ENCODE results near the gene GAST. TPM values are rescaled to one million over a fixed set of nuclear protein-coding genes. Genes with fewer than 3 reads are reported as not detected.

GAST gene
- total RNA-seq, 1 donor from 2014 or later = not detected

DNA sequence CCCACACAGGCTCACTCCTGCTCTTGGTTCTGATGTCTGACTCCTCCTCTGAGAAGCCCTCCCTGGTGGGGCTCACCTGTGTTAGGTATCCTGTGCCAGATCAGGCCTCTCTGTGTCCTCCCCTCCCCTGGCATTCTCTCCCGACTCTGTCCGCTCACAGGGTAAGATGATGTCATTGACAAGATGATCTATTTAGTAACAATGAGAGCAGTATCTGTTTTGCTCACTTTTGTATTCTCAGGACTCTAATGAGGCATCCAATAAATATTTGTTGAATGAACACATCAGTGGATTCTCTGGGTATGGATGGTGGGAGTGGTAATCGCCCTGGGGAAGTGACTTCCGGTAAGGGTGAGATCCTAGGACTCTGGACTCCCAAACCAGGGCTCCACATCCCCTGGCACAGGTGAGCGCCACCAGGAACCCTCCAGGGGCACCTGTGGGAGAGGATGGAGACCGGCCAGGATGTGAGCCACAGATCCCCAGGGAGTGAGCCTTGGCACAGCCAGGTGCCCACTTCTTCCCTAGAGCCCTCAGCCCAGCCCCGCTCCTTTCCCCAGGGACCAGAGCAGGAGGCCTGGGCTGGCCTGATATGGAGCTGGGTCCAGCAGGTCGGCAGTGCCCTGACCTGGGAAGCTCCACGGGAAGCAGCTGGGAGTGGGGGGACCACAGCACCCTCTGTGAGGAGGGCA, 27.7 kb downstream of the GAST start:
- no peak for DNase-seq (ENCODE audit: low read depth in 2 of 2)

GRCh38 chr17:41740506-41740905, 28.4 kb downstream of the GAST start:
- DNase-seq (ENCODE audit: low read depth in 2 of 2) = no peak

DNA sequence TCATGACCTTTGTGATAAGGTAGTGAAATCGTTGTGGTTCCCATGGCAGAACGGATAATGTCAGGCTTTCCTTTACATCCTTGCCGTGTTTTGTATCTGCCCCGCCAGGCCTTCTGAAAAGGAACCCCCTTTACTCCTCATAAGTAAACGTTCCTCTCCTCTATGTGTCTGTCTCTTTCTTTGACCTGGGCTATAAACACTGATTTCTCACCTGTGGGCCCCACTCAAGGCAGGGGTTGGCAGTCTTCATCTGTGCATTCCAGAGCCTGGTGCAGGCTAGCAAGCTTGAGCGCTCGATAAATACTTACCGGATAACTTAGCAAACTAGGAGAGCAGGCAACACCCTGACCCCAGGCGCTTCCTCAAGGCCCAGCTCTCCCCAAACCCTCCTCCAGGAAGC, 29.6 kb downstream of the GAST start:
- no peak for DNase-seq (ENCODE audit: low read depth in 2 of 2)

GRCh38 chr17:41748275-41748674, 36.1 kb downstream of the GAST start:
- no peak for DNase-seq (ENCODE audit: low read depth in 2 of 2)

DNA sequence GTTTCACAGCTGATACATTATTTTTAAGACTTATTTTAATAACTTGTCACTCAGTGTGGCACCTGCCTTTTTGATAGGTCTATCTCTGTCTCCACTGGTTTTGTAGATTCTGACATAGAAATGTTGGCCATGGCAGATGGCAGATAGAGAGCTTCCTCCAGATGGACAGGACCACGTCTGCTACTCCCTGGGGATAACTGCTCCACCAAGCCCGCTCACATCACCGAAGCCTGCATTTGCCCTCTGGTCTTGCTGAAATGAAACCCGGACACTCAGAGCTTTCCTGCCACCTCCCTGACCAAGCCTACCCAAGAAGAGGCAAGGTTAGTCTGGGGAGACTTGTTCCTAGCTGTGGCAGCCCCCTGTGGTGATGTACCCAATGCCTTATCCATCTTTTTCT, 38.7 kb downstream of the GAST start:
- DNase-seq (ENCODE audit: low read depth in 2 of 2) = no peak

- DNase-seq (ENCODE audit: low read depth in 2 of 2) = no peak
These were observed 39.2 kb downstream of the GAST start for GRCh38 chr17:41751288-41751687.

DNA sequence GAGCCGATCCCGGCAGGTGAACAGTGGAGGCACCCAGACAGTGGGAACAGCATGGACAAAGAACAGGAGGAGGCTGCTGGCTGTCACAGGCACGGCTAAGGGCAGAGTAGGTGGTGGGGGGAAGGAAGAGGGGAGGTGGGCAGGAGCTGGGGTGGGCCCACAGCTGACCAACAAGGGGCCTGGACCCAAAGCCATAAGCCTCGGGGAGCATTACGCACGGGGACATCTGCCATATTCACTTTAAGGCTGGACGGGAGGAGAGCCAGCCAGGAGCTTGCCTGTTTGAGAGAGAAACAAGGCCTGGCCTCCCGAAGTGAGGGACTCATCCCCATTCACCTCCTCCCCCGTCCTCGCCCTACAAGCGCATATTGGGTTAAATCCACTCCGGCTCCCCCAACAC, 41.9 kb downstream of the GAST start:
- DNase-seq (ENCODE audit: low read depth in 2 of 2) = no peak

GRCh38 chr17:41758601-41759000, 46.5 kb downstream of the GAST start:
- no peak for DNase-seq (ENCODE audit: low read depth in 2 of 2)

DNA sequence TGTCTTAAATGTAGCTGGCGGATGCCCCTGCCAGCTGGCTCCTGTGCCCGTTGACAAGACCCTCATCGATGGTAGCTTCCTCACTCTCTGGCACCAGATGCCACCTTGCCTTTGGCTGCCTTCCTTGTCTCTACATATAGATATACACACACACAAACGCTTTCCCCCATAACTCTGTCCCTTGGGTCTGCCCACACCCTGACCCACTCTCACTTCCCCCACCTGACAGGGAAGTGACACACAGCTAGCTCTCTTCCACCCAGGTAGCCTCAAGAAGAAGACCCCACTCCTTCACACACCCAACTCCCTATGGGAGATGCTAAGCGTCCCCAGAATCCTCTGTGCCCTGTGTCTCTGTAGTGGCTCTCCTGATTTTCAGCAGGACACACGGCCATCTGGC, 48.7 kb downstream of the GAST start:
- no peak for DNase-seq (ENCODE audit: low read depth in 2 of 2)

GRCh38 chr17:41762391-41762790, 50.3 kb downstream of the GAST start:
- no peak for DNase-seq (ENCODE audit: low read depth in 2 of 2)

DNA sequence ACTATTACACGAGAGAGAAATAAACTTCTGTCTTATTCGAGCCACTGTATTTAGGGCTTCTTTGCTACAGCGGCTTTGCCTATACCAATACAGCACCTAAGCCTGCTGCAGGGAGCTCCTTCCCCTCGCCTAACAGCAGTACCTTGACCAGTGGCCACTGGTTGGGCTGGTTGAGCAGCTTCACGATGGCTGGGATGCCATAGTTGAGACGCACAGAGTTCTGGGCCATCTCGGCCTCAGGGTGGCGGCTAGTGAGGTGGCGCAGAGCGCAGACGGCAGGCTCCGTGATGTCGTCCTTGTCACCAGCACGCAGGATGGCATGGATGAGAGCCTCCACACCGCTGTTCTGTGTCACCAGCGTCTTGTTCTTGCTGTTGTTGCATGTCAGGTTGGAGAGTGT, 50.7 kb downstream of the GAST start:
- no peak for DNase-seq (ENCODE audit: low read depth in 2 of 2)

GRCh38 chr17:41763327-41763726, 51.2 kb downstream of the GAST start:
- no peak for DNase-seq (ENCODE audit: low read depth in 2 of 2)

Other genes starting within 250 kb of the GAST start
- not detected in 2 replicates for gene KRT32, start 244.9 kb upstream of the GAST start, total RNA-seq
- gene KRT35, start 231.2 kb upstream of the GAST start, total RNA-seq = not detected in 2 replicates
- not detected in 2 replicates for gene KRT36, start 222.4 kb upstream of the GAST start, total RNA-seq
- gene KRT13, start 206.7 kb upstream of the GAST start, total RNA-seq = under 0.01 TPM in 1 of 2 replicates, not detected in the other
- 0.20 and 1.5 TPM in 2 replicates for gene KRT15, start 193.4 kb upstream of the GAST start, total RNA-seq
- gene KRT19, start 184.0 kb upstream of the GAST start, total RNA-seq = 2.8 and 13.1 TPM in 2 replicates
- gene KRT9, start 140.3 kb upstream of the GAST start, total RNA-seq = not detected in 2 replicates
- gene KRT14, start 125.4 kb upstream of the GAST start, total RNA-seq = not detected in 2 replicates
- not detected in 2 replicates for gene KRT16, start 99.6 kb upstream of the GAST start, total RNA-seq
- 0.22 TPM in 1 of 2 replicates, not detected in the other for gene KRT17, start 87.8 kb upstream of the GAST start, total RNA-seq
- 41.2 and 82.5 TPM in 2 replicates for gene EIF1, start 23.4 kb upstream of the GAST start, total RNA-seq
- under 0.01 and 0.20 TPM in 2 replicates for gene HAP1, start 22.3 kb downstream of the GAST start, total RNA-seq
- gene JUP, start 74.4 kb downstream of the GAST start, total RNA-seq = 216 and 333 TPM in 2 replicates
- gene P3H4, start 99.6 kb downstream of the GAST start, total RNA-seq = 41.8 and 51.2 TPM in 2 replicates
- 95.7 and 106 TPM in 2 replicates for gene FKBP10, start 100.7 kb downstream of the GAST start, total RNA-seq
- gene NT5C3B, start 123.9 kb downstream of the GAST start, total RNA-seq = 64.7 and 74.5 TPM in 2 replicates
- gene KLHL10, start 125.5 kb downstream of the GAST start, total RNA-seq = not detected in 2 replicates
- 18.1 and 26.6 TPM in 2 replicates for gene KLHL11, start 153.1 kb downstream of the GAST start, total RNA-seq
- 167 and 203 TPM in 2 replicates for gene ACLY, start 206.6 kb downstream of the GAST start, total RNA-seq
- gene ODAD4, start 218.3 kb downstream of the GAST start, total RNA-seq = under 0.01 TPM in 2 replicates